ENCODE data around the gene MME.

DNA sequence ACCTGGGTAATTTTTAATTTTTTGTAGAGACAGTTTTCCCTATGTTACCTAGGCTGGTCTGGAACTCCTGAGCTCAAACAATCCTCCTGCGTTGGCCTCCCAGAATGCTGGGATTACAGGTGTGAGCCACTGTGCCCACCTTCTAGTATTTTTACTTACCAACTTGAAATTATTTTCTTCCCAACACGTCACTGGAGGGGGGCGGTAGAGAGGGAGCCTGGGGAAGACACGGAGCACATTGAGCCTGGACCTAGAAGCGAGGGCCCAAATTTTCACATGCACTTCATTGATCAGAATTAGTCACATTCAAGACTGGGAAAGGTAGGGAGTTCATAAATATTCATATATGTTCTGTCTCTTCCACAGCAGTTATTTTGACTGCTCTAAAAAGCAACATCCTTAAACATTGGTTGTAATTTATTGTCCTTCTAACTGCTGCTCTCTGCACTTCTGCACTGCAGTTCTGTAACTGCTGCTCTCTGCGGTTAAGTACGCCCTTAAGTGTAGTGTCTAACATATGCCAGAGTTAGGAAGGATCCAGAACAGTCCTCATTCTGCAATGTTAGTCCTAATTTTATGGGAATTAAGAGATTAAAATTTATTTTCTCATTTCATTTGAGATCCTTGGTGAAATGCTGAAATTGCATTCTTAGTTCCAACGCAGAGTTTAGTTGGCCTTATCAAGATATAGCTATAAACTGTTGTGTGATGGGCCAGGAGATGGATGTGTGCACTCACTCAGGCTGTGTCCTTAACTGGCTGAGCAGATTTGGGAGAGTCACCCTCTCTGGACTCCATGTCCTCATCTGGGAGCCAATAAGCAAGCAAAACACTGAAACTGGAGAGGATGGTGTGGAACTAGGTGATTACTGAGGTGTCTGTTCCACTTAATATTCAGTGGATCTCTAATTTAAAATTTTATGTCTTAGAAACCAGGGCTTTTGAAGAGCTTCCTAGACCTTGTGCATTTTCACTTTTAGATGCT, 115.1 kb downstream of the MME start:
- TF ChIP-seq, protein P1, sequence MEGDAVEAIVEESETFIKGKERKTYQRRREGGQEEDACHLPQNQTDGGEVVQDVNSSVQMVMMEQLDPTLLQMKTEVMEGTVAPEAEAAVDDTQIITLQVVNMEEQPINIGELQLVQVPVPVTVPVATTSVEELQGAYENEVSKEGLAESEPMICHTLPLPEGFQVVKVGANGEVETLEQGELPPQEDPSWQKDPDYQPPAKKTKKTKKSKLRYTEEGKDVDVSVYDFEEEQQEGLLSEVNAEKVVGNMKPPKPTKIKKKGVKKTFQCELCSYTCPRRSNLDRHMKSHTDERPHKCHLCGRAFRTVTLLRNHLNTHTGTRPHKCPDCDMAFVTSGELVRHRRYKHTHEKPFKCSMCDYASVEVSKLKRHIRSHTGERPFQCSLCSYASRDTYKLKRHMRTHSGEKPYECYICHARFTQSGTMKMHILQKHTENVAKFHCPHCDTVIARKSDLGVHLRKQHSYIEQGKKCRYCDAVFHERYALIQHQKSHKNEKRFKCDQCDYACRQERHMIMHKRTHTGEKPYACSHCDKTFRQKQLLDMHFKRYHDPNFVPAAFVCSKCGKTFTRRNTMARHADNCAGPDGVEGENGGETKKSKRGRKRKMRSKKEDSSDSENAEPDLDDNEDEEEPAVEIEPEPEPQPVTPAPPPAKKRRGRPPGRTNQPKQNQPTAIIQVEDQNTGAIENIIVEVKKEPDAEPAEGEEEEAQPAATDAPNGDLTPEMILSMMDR (IDR thresholded peaks at IDR 0.05) = no peak
- TF ChIP-seq POLR2A (IDR thresholded peaks at IDR 0.05) = no peak
